DND-41 (cell line): Measurements from ENCODE around the gene VCAM1.
"Not testable (repeated sequence)": the region's sequence is repeated elsewhere in the genome, so short reads cannot be mapped to it uniquely, and the experiment has no call there.

Experiments used
- ATAC-seq: fragments of 200-7000 bp; cut with Tn5 transposase; 3 replicates; pipeline ENCODE4 v1.9.1; 2021; ENCODE audit warnings: low read depth; ENCODE audit not compliant: insufficient read depth
- DNase-seq: peaks from one replicate; pipeline ENCODE4 v3.0.0-alpha.2; 2020
- H2AFZ ChIP-seq: 2 replicates; pipeline ENCODE4 v1.6.0; 2012; ENCODE audit warnings: low read depth, low read length
- H3K27ac ChIP-seq: 2 replicates; pipeline ENCODE4 v1.5.1; 2012; ENCODE audit warnings: low read length, inconsistent platforms
- H3K27me3 ChIP-seq: fragments of 200-600 bp; sonication (generic); 2 replicates; pipeline ENCODE4 v1.6.0; 2012; ENCODE audit warnings: low read length, mild to moderate bottlenecking, inconsistent platforms; ENCODE audit not compliant: insufficient read depth, poor library complexity
- H3K36me3 ChIP-seq: 2 replicates; pipeline ENCODE4 v1.5.1; 2012; ENCODE audit warnings: low read length, inconsistent platforms; ENCODE audit not compliant: insufficient read depth
- H3K4me1 ChIP-seq: 2 replicates; pipeline ENCODE4 v1.5.1; 2012; ENCODE audit warnings: mild to moderate bottlenecking, low read length; ENCODE audit not compliant: insufficient read depth
- H3K4me2 ChIP-seq: 2 replicates; pipeline ENCODE4 v1.6.0; 2012; ENCODE audit warnings: mild to moderate bottlenecking, moderate library complexity, low read length, inconsistent platforms; ENCODE audit not compliant: insufficient read depth
- H3K4me3 ChIP-seq, 2 experiments: fragments of 200-600 bp in 1 of 2; shearing (Covaris generic) in 1 of 2; 2 replicates each; pipeline ENCODE4 v1.5.1; 2012 to 2016; ENCODE audit warnings: inconsistent platforms in 2 of 2, low read length in 2 of 2, mild to moderate bottlenecking in 2 of 2, low read depth in 1 of 2, moderate library complexity in 1 of 2
- H3K79me2 ChIP-seq: 2 replicates; pipeline ENCODE4 v1.6.0; 2012; ENCODE audit warnings: low read length, inconsistent platforms; ENCODE audit not compliant: insufficient read depth
- H3K9ac ChIP-seq: 2 replicates; pipeline ENCODE4 v1.6.0; 2012; ENCODE audit warnings: low read depth, mild to moderate bottlenecking, inconsistent platforms, low read length, moderate library complexity
- H3K9me3 ChIP-seq: 2 replicates; pipeline ENCODE4 v1.5.1; 2012; ENCODE audit warnings: low read length, moderate library complexity, mild to moderate bottlenecking, inconsistent platforms; ENCODE audit not compliant: insufficient read depth, severe bottlenecking
- H4K20me1 ChIP-seq: 2 replicates; pipeline ENCODE4 v1.6.0; 2012; ENCODE audit warnings: low read length; ENCODE audit not compliant: insufficient read depth
- CTCF ChIP-seq: IDR thresholded peaks from 2 replicates; pipeline ENCODE4 v1.5.1; 2012; ENCODE audit warnings: borderline replicate concordance, low read length, moderate library complexity, mild to moderate bottlenecking; ENCODE audit not compliant: poor library complexity, severe bottlenecking; ENCODE audit errors: extremely low read depth
- EZH2 ChIP-seq: IDR thresholded peaks from 3 replicates; pipeline ENCODE4 v1.6.1; 2012; ENCODE audit warnings: borderline replicate concordance, low read depth, mild to moderate bottlenecking, moderate library complexity, low read length, inconsistent platforms; ENCODE audit not compliant: severe bottlenecking

VCAM1 gene

GRCh38 chr1:100706856-100707255, 12.7 kb upstream of the VCAM1 start:
- no peak overlapping the region for H3K4me3 ChIP-seq
- TF ChIP-seq EZH2: no peak
- TF ChIP-seq CTCF: no peak
- no peaks in the 10 kb centered on the region for H3K36me3 ChIP-seq
- H3K9ac ChIP-seq: no peak overlapping the region
- H3K27ac ChIP-seq: no peak overlapping the region
- no peak for ATAC-seq
- H2AFZ ChIP-seq: no peak overlapping the region
- H3K79me2 ChIP-seq: no peaks in the 10 kb centered on the region
- H3K4me1 ChIP-seq: 0 out of 2 replicates have a peak, but pooled peaks cover under 1% of the 10 kb centered on the region
- no peaks in the 10 kb centered on the region for H3K9me3 ChIP-seq
- no peaks in the 10 kb centered on the region for H4K20me1 ChIP-seq
- no peak for DNase-seq
- H3K4me2 ChIP-seq: no peak overlapping the region
- no peaks in the 10 kb centered on the region for H3K27me3 ChIP-seq

GRCh38 chr1:100708476-100709062, 11.0 kb upstream of the VCAM1 start:
- TF ChIP-seq CTCF (no peak), EZH2 (no peak)
- H3K9ac ChIP-seq: no peak overlapping the region
- H3K27me3 ChIP-seq: no peaks in the 10 kb centered on the region
- no peak overlapping the region for H3K4me2 ChIP-seq
- no peak overlapping the region for H3K27ac ChIP-seq
- no peak overlapping the region for H3K4me3 ChIP-seq
- no peak overlapping the region for H2AFZ ChIP-seq
- no peak for ATAC-seq
- no peak for DNase-seq
- H3K4me1 ChIP-seq: peaks cover 17% of the 10 kb centered on the region
- H3K79me2 ChIP-seq: no peaks in the 10 kb centered on the region
- H3K9me3 ChIP-seq: no peaks in the 10 kb centered on the region
- no peaks in the 10 kb centered on the region for H3K36me3 ChIP-seq
- H4K20me1 ChIP-seq: no peaks in the 10 kb centered on the region

- H3K27ac ChIP-seq: no peak overlapping the region
- DNase-seq (no peak), ATAC-seq (no peak)
- H3K9ac ChIP-seq: no peak overlapping the region
- H2AFZ ChIP-seq: no peak overlapping the region
- no peaks in the 10 kb centered on the region for H4K20me1 ChIP-seq
- H3K9me3 ChIP-seq: no peaks in the 10 kb centered on the region
- peaks cover 17% of the 10 kb centered on the region for H3K4me1 ChIP-seq
- no peak overlapping the region for H3K4me3 ChIP-seq
- TF ChIP-seq EZH2: no peak
- H3K79me2 ChIP-seq: no peaks in the 10 kb centered on the region
- no peaks in the 10 kb centered on the region for H3K27me3 ChIP-seq
- no peak overlapping the region for H3K4me2 ChIP-seq
- no peaks in the 10 kb centered on the region for H3K36me3 ChIP-seq
Measured at GRCh38 chr1:100710906-100711682, 8.4 kb upstream of the VCAM1 start.

- DNase-seq: peak; percentile 78
- Histone ChIP-seq H3K4me2 (peak overlapping the region; percentile 49), H3K4me1 (peaks cover 17% of the 10 kb centered on the region), H3K4me3 (peak overlapping the region in 1 of 2 experiments; percentile 40; a peak in 2 of 4 replicates)
- not testable (repeated sequence) for H3K79me2 ChIP-seq, H2AFZ ChIP-seq, H3K9ac ChIP-seq, H3K27ac ChIP-seq, H3K27me3 ChIP-seq, H3K36me3 ChIP-seq, H3K9me3 ChIP-seq, H4K20me1 ChIP-seq
- peak; percentile 93 for ATAC-seq
Measured at GRCh38 chr1:100713027-100713426, 6.5 kb upstream of the VCAM1 start.
